ENCODE data around the gene DNER. TPM values are rescaled to one million over a fixed set of nuclear protein-coding genes. Genes with fewer than 3 reads are reported as not detected.

The DNER gene
- total RNA-seq, 4 donors from 2014 or later = 0.31 to 13.3 (median 6.3) TPM

DNA sequence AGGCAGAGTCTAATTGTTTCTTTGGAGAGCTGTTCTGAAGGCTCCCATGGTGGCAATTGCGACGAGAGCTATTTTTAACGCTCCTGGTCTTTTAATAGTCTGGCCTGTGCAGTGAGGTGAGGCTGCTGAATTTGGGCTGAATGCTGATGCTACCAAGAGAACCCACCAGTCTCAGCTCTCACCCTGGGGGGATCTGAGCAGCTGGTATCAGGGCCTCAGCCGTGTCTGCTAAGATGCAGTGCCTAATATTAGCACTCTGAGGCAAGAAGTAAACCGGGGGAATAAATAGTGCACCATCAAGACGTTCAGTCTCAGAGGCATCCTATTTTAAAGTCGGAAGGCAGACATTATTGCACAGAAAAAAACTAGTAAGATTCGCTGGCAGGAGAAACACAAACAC is 228.5 kb downstream of the DNER start:
- ATAC-seq = no peak
- 39 to 44% methylated on average over 3 to 8 of the region's 8 CpGs for WGBS, 2 donors (ENCODE audit: low coverage in 1 of 2)
- Histone ChIP-seq H3K4me3 (no peak overlapping the region), H3K4me1 (no peaks in the 10 kb centered on the region), H3K27me3 (no peaks in the 10 kb centered on the region), H3K9me3 (peaks cover 0 to 18% (median 0%) of the 10 kb centered on the region in 3 donors), H3K36me3 (no peaks in the 10 kb centered on the region), H3K27ac (no peak overlapping the region)
- TF ChIP-seq, protein P1, sequence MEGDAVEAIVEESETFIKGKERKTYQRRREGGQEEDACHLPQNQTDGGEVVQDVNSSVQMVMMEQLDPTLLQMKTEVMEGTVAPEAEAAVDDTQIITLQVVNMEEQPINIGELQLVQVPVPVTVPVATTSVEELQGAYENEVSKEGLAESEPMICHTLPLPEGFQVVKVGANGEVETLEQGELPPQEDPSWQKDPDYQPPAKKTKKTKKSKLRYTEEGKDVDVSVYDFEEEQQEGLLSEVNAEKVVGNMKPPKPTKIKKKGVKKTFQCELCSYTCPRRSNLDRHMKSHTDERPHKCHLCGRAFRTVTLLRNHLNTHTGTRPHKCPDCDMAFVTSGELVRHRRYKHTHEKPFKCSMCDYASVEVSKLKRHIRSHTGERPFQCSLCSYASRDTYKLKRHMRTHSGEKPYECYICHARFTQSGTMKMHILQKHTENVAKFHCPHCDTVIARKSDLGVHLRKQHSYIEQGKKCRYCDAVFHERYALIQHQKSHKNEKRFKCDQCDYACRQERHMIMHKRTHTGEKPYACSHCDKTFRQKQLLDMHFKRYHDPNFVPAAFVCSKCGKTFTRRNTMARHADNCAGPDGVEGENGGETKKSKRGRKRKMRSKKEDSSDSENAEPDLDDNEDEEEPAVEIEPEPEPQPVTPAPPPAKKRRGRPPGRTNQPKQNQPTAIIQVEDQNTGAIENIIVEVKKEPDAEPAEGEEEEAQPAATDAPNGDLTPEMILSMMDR (IDR thresholded peaks at IDR 0.05) = no peak
- TF ChIP-seq POLR2AphosphoS5 (IDR thresholded peaks at IDR 0.05) (no peak), EP300 (IDR thresholded peaks at IDR 0.05) (no peak), POLR2A (IDR thresholded peaks at IDR 0.05) (no peak)

GRCh38 chr2:229477269-229477755 is 237.0 kb downstream of the DNER start:
- WGBS, 2 donors (ENCODE audit: low coverage in 1 of 2) = 67 to 70% methylated on average over 4 of the region's 4 CpGs
- Histone ChIP-seq H3K27ac (no peak overlapping the region), H3K9me3 (no peaks in the 10 kb centered on the region), H3K36me3 (no peaks in the 10 kb centered on the region), H3K4me1 (peaks cover 0 to 10% (median 0%) of the 10 kb centered on the region in 3 donors), H3K27me3 (no peaks in the 10 kb centered on the region), H3K4me3 (no peak overlapping the region)
- TF ChIP-seq POLR2AphosphoS5 (IDR thresholded peaks at IDR 0.05) (no peak), POLR2A (IDR thresholded peaks at IDR 0.05) (no peak), EP300 (IDR thresholded peaks at IDR 0.05) (no peak)
- TF ChIP-seq, protein P1 (IDR thresholded peaks at IDR 0.05) = no peak
- no peak for ATAC-seq

DNA sequence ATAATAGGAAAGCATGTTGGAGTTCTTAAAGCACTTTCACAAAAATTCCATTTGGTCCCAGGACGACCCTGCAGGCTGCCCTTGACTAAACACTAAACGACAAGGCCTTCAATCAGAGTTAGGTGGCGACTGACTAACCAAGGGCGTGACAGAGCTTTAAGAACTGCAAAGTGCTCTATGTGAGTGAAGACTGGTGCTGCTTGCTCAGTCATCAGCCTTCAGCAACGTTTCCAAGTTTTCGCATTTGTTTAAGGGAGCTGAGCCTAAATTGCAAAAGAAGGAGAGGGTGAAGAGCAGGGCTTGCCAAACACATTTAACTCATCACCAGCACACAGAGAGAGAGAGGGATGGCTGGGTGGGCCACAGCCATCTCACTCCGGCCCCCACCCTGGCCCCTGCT is 238.6 kb downstream of the DNER start:
- H3K27me3 ChIP-seq = no peaks in the 10 kb centered on the region
- H3K4me3 ChIP-seq = no peak overlapping the region
- no peaks in the 10 kb centered on the region for H3K36me3 ChIP-seq
- peak; percentile 41 for ATAC-seq
- TF ChIP-seq POLR2AphosphoS5 (IDR thresholded peaks at IDR 0.05) (no peak), POLR2A (IDR thresholded peaks at IDR 0.05) (no peak), EP300 (IDR thresholded peaks at IDR 0.05) (no peak)
- TF ChIP-seq, protein P1 (IDR thresholded peaks at IDR 0.05) = no peak
- H3K9me3 ChIP-seq = no peaks in the 10 kb centered on the region
- H3K27ac ChIP-seq = peak overlapping the region in 1 of 4 donors; percentile 18
- H3K4me1 ChIP-seq = peaks cover 0 to 10% (median 0%) of the 10 kb centered on the region in 3 donors
- 27 to 29% methylated on average over 1 to 7 of the region's 7 CpGs for WGBS, 2 donors (ENCODE audit: low coverage in 1 of 2)

- WGBS, 2 donors (ENCODE audit: low coverage in 1 of 2) = 81 to 90% methylated on average over 2 to 4 of the region's 4 CpGs
- no peak for ATAC-seq
- H3K4me1 ChIP-seq = peaks cover 0 to 10% (median 0%) of the 10 kb centered on the region in 3 donors
Observed at GRCh38 chr2:229474125-229474524, 240.2 kb downstream of the DNER start.

GRCh38 chr2:229470781-229471180 is 243.6 kb downstream of the DNER start:
- ATAC-seq = no peak
- Histone ChIP-seq H3K27me3 (no peaks in the 10 kb centered on the region), H3K27ac (no peak overlapping the region), H3K4me3 (no peak overlapping the region), H3K4me1 (peaks cover 0 to 8% (median 0%) of the 10 kb centered on the region in 3 donors), H3K36me3 (no peaks in the 10 kb centered on the region), H3K9me3 (no peaks in the 10 kb centered on the region)
- TF ChIP-seq, protein P1 (IDR thresholded peaks at IDR 0.05) = no peak
- TF ChIP-seq POLR2A (IDR thresholded peaks at IDR 0.05) (no peak), POLR2AphosphoS5 (IDR thresholded peaks at IDR 0.05) (no peak), EP300 (IDR thresholded peaks at IDR 0.05) (no peak)
- 84 to 100% methylated on average over 1 to 2 of the region's 2 CpGs for WGBS, 2 donors (ENCODE audit: low coverage in 1 of 2)

More at GRCh38 chr2:229474125-229474524, 240.2 kb downstream of the DNER start:
- H3K9me3 ChIP-seq = no peaks in the 10 kb centered on the region
- no peaks in the 10 kb centered on the region for H3K27me3 ChIP-seq
- no peak overlapping the region for H3K4me3 ChIP-seq
- H3K27ac ChIP-seq = no peak overlapping the region
- TF ChIP-seq POLR2A (IDR thresholded peaks at IDR 0.05) = no peak
- TF ChIP-seq, protein P1 (IDR thresholded peaks at IDR 0.05) = no peak
- no peak for TF ChIP-seq POLR2AphosphoS5 (IDR thresholded peaks at IDR 0.05)
- no peak for TF ChIP-seq EP300 (IDR thresholded peaks at IDR 0.05)
- H3K36me3 ChIP-seq = no peaks in the 10 kb centered on the region
